ENCODE data around the gene FAAP24.

Gene FAAP24

GRCh38 chr19:32930567-32930966, 41.5 kb upstream of the FAAP24 start:
- H3K4me1 ChIP-seq (ENCODE audit: insufficient read depth, low read length, severe bottlenecking), result no peaks in the 10 kb centered on the region
- no peak overlapping the region for H2AFZ ChIP-seq (ENCODE audit: low read length)
- no peaks in the 10 kb centered on the region for H3K9me2 ChIP-seq (ENCODE audit: low read depth, low read length)
- H3K4me2 ChIP-seq (ENCODE audit: low read length), result no peak overlapping the region
- no peaks in the 10 kb centered on the region for H3K79me2 ChIP-seq (ENCODE audit: insufficient read depth, low read length)
- no peak overlapping the region for H3K27ac ChIP-seq (ENCODE audit: low read depth, low read length, poor library complexity, severe bottlenecking)
- TF ChIP-seq EZH2 (IDR thresholded peaks at IDR 0.05; ENCODE audit: borderline replicate concordance, low read length), result no peak
- no peak for TF ChIP-seq CTCF (IDR thresholded peaks at IDR 0.05; ENCODE audit: low read length)
- peaks cover 9% of the 10 kb centered on the region; the same call in 1 of the 2 replicates for H3K36me3 ChIP-seq (ENCODE audit: insufficient read depth, low read length)
- H3K9me3 ChIP-seq (ENCODE audit: low read length), result no peaks in the 10 kb centered on the region
- no peak overlapping the region for H3K4me3 ChIP-seq (ENCODE audit: low read depth, low read length, poor library complexity, severe bottlenecking)
- no peaks in the 10 kb centered on the region for H3K27me3 ChIP-seq (ENCODE audit: insufficient read depth, low read length)
- no peaks in the 10 kb centered on the region for H3F3A ChIP-seq (ENCODE audit: insufficient read depth, low read length)
- H4K20me1 ChIP-seq (ENCODE audit: insufficient read depth, low read length), result no peaks in the 10 kb centered on the region
- H3K9ac ChIP-seq (ENCODE audit: low read length), result no peak overlapping the region

- Histone ChIP-seq H3K4me3 (ENCODE audit: low read depth, low read length, poor library complexity, severe bottlenecking) (no peak overlapping the region), H3K4me1 (ENCODE audit: insufficient read depth, low read length, severe bottlenecking) (no peaks in the 10 kb centered on the region), H3K9me3 (ENCODE audit: low read length) (no peaks in the 10 kb centered on the region), H3K79me2 (ENCODE audit: insufficient read depth, low read length) (no peaks in the 10 kb centered on the region), H3K36me3 (ENCODE audit: insufficient read depth, low read length) (peaks cover 7% of the 10 kb centered on the region), H3K9ac (ENCODE audit: low read length) (no peak overlapping the region), H2AFZ (ENCODE audit: low read length) (no peak overlapping the region), H3K4me2 (ENCODE audit: low read length) (no peak overlapping the region), H3F3A (ENCODE audit: insufficient read depth, low read length) (no peaks in the 10 kb centered on the region), H3K9me2 (ENCODE audit: low read depth, low read length) (no peaks in the 10 kb centered on the region), H4K20me1 (ENCODE audit: insufficient read depth, low read length) (no peaks in the 10 kb centered on the region), H3K27me3 (ENCODE audit: insufficient read depth, low read length) (no peaks in the 10 kb centered on the region), H3K27ac (ENCODE audit: low read depth, low read length, poor library complexity, severe bottlenecking) (no peak overlapping the region)
- no peak for TF ChIP-seq CTCF (IDR thresholded peaks at IDR 0.05; ENCODE audit: low read length)
- TF ChIP-seq EZH2 (IDR thresholded peaks at IDR 0.05; ENCODE audit: borderline replicate concordance, low read length), result no peak
Observed at GRCh38 chr19:32933571-32933970, 38.5 kb upstream of the FAAP24 start.

- peaks cover 3% of the 10 kb centered on the region; the same call in 1 of the 2 replicates for H3K36me3 ChIP-seq (ENCODE audit: insufficient read depth, low read length)
- H3K9me3 ChIP-seq (ENCODE audit: low read length), result no peaks in the 10 kb centered on the region
- H3K27me3 ChIP-seq (ENCODE audit: insufficient read depth, low read length), result no peaks in the 10 kb centered on the region
- H3K9ac ChIP-seq (ENCODE audit: low read length), result no peak overlapping the region
- no peak overlapping the region for H3K4me2 ChIP-seq (ENCODE audit: low read length)
- no peaks in the 10 kb centered on the region for H3F3A ChIP-seq (ENCODE audit: insufficient read depth, low read length)
- no peak overlapping the region for H2AFZ ChIP-seq (ENCODE audit: low read length)
- no peak overlapping the region for H3K27ac ChIP-seq (ENCODE audit: low read depth, low read length, poor library complexity, severe bottlenecking)
- H3K9me2 ChIP-seq (ENCODE audit: low read depth, low read length), result no peaks in the 10 kb centered on the region
- no peak for TF ChIP-seq EZH2 (IDR thresholded peaks at IDR 0.05; ENCODE audit: borderline replicate concordance, low read length)
- no peak for TF ChIP-seq CTCF (IDR thresholded peaks at IDR 0.05; ENCODE audit: low read length)
- no peaks in the 10 kb centered on the region for H3K4me1 ChIP-seq (ENCODE audit: insufficient read depth, low read length, severe bottlenecking)
- no peaks in the 10 kb centered on the region for H3K79me2 ChIP-seq (ENCODE audit: insufficient read depth, low read length)
- H3K4me3 ChIP-seq (ENCODE audit: low read depth, low read length, poor library complexity, severe bottlenecking), result no peak overlapping the region
- H4K20me1 ChIP-seq (ENCODE audit: insufficient read depth, low read length), result no peaks in the 10 kb centered on the region
Observed at GRCh38 chr19:32935629-32936028, 36.4 kb upstream of the FAAP24 start.
